Stimulated activated CD4-positive, alpha-beta T cell treated with anti-CD3 and anti-CD28 coated beads, Interleukin-15, amount 100 ng/mL, for 48 hours (primary cell): ENCODE data around the gene PRSS38.

ENCODE experiments used
- DNase-seq, 2 donors: peaks; one replicate each; pipeline ENCODE4 v3.0.0-alpha.2; 2020; ENCODE audit warnings: low read depth in 2 of 2

The PRSS38 gene

DNA sequence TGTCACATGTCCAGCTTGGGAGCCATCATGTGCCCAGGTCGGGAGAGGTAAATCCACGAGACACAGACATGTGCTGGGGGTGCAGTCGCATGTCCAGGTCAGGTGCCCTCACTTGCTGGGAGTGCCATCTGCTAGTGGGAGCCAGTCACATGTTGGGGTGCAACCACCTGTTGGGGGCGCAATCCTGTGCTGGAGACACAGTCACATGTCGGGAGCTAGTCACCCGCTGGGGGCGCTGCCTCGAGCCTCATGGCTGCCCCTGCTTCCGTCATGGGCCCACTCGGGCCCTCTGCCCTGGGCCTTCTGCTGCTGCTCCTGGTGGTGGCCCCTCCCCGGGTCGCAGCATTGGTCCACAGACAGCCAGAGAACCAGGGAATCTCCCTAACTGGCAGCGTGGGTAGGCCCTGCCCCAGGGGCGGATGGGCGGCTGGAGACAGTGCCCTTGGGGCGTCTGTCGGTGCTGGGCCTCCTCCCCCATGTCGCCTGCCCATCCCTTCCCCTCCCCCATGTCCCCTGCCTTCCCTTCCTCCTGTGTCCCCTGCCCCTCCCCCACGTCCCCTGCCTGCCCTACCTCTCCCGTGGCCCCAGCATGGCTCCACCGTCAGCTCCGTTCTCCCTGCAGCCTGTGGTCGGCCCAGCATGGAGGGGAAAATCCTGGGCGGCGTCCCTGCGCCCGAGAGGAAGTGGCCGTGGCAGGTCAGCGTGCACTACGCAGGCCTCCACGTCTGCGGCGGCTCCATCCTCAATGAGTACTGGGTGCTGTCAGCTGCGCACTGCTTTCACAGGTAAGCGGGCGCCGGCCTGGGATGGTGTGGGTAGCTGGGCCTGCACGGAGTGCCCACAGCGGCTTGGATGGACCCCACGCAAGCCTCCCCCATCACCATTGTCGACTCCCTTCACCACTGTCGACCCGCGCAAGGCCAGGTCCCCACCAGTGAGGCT, at the start of gene PRSS38:
Gene PRSS38 (plus strand): TSS at position 208 of the 942 bp plus-strand sequence. CDS start 42 bp downstream, at position 250.
- no peak for DNase-seq

DNA sequence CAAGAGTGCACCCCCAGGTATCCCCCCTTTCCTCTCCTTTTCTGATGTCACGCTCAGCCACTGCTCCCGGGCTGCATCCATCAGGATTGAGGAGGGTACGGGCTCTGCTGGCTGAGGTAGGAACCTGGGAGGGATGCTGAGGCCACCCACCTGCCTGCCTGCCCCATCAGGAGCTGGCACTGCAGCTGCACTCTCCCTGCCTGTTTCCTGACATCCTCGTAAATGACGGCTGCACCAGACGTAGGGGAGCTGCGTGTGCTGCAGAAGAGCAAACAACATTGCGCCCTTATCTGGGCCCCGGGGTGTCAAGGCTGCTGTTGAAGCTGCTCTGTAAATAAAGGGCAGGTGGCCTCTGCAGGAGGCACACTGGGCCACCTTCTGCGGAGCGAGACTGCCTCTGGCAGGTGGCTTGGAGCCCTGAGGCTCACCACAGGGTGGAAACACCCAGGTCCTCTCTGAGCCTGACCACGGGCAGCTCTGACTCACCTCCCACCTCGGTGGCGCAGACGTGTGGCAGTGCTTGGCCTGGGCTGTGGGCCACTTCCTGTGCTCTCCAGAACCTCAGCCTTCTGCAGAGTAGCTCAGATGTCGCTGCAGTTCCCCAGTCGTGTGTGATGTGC, 49.4 kb upstream of the PRSS38 start:
- DNase-seq, result peak; percentile 44 to 58

DNA sequence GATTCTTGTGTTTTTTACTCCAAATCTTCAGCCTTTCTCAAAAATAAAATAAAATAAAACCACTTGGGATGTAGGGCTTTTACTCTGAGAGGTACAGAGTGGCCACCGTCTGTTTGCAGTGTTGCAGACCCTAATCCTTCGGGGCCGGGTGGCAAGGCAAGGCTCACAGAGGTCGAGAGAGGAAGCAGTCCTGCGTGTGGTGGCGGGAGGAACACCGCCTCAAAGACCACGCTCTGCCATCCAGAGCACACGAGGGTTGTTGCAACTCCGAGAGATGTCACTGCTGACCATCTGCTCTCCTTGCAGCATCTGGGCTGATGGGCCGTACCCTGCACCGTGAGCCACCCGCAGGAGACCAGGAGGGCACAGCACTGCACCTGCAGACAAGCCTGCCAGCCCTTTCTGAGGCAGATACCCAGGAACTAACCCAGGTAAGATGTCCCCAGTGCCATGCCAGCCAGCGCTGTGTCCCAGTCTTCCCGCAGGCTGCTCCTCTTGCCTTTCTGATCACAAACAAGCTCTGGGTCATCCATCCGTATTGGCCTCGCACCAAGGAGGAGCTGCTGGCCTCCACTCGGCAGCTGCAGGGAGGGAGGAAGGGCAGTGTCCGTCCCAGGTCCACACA, 48.7 kb upstream of the PRSS38 start:
- no peak for DNase-seq

DNA sequence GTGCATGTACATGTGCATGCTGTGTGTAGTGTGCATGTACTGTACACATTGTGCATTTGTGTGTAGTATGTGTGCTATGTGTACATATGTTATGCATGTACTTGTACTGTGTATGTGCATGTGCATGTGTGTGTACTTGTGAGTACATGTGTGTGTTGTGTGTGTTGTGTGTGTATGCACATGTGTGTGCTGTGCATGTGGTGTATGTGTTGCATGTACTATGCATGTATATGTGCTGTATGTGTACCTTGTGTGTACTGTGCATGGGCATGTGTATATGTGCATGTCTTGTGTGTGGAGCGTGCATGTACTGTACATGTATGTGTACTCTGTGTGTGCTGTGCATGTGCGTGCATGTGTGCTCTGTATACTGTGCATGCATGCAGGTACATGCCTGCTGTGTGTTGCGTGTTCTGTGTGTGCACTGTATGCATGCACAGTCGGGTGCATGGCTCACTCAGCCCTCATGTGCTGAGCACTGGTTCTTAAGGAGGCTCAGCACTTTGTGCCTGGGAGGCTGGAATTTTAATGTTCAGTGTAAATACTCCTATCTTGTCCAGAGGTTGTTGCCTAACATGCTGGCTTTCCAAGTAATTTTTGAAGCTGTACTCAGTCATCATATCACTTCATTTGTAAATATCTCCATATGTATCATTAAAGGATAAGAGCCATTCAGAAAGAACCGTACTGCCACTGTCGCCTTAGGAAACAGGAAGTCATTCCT, 47.9 kb upstream of the PRSS38 start:
- DNase-seq, result no peak

DNA sequence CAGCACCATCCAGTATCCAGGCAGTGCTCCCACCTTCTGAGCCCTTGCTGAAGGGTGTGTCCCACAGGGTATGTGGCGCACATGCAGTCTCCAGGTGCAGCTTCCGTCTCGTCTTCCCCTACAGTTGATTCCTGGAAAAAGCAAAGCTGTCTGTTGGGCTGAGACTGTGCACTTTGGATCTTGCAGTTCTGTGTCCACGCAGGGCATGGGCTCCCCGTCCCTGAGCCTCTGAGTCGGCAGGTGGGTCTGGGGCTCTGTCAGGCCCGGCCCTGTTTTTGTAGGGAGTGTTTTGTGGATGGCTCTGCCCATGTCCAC, 47.4 kb upstream of the PRSS38 start:
- DNase-seq, result no peak

DNA sequence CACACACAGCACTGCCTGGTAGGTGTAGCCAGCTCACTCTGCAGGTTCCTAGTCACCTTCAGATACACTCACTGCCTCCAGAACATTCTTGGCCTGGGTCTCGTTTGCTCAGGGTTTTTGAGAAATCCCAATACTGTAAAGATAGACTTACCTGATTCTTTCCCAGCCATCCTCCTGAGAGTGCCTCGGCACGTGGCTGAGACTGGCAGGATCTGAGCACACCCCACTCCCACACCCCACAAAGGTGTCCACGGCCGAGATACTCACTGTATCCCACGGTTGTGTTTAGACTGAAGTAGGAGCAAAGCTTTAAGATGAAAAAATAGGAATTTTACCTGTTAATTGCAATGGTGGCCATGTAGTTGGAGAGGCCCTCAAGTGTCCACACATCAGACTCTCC, 46.8 kb upstream of the PRSS38 start:
- DNase-seq, result no peak

DNA sequence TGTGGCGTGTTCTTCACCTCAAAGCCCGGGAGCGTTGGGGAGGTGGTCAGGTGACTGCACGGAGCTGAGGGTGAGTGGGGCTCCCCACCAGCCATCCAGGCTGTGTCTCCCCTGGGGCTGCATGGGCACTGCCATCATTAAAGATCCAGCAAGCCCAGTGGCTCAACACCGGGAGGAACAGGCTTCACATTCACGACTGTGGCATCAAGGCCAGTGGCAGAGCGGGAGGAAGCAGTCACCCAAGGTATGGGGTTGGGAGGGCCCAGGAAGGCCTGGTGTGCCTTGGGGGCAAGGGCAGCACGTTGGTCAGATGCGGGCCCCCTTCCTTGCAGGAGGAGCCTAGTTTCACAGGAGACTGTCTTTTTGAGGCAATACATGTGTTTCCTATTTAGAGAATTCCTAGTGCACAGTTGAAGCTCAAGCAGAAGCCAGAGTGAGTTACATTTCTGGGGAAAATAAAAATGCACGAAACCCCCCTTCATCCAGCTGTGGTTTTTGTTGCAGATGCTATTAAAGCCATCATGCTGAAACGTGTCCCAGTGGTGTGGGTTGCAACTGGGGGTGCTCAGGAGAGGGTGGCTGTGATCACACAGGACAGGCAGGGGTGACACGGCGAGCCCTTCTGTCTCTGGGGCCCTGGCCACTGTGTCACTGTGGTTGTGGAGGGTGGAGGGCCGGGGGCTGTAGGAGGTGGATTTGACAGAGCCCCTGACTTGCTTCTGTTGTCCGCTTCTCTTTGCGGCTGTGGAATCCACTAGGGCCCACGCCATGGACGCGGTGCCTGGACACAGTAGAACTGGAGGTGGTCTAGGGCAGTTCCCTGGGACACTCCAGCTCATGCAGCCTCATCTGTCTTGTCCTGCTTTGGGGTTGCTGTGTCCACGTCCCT, 46.2 kb upstream of the PRSS38 start:
- no peak for DNase-seq

DNA sequence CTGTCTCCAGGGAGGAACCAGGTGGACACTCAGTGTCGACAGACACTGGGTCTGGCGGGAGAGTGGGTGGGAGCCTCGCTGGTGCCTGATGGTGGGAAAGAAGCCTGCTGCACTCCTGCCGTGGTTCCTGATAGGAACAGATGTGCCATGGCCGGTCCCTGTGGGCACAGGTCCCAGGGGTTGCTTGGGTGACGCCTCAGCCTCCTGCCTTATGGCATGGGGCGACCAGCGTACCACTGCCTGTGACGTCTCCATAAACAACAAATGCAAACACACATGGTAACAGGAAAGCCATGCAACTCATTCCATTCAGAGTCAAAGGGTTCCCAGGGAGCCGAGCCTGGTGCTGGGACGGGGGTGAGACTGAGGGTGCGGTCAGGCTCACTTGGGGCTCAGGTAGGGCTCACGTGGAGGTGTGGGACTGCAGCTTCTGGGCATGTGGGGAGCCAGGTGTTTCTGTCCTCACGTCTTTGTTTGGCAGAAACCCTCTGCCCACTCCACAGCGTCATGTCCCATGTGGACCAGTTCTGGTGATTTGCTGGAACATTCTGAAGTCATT, 45.5 kb upstream of the PRSS38 start:
- DNase-seq, result no peak

DNA sequence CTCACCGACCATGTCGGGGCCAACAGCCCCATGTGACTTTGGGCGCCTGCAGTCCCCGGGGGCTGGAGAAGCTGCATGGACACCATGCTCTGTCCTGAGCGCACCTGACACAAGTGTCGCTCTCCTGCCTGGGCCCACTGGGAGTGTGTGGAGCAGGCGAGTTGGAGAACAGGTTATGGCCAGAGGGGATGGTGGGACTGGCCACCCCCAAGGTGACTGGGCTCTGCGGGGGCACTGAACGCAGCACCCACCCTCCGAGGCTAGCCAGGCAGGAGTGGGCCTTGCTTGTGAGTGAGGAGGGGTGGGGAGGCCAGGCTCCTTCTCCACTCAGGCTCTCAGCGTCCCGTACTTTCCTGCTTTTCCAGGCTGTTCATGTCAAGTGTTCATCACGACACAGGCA, 44.7 kb upstream of the PRSS38 start:
- no peak for DNase-seq

DNA sequence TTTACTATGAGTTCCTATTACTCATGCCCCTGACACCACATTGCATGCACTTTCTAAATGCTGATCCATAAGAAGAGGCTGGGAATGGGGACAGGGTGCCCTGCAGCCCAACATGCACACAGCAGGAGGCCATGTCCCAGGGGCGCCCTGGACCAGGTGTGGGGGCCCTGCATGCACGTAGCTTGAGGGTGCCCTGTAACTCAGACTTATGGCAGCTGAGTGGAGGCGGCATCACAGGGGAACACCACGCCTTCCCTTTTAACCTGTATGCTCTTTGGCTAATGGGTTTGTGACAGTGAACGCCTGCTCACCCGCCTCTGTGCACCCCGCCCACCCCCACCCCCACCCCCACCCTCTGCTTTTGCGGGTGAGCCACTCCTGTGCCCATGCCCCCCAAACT, 44.1 kb upstream of the PRSS38 start:
- no peak for DNase-seq

DNA sequence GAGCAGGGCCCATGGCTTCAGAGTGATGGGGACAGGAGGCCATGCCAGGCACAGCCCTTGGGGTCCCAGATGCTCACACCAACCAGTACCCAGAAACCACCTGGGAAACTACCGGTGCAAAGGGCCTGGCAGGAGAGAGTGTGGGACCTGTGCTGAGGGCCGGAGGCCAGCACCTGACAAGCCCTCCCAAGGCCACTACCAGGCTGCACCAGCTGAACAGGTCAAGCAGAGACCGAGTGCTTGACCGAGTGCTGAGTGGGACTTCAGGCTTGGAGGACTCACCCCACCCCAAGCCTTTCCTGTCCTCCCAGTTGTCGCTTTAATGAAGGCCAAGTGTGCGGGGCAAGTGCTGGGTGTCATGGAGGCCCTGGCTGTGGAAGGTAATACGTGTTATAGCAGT, 43.7 kb upstream of the PRSS38 start:
- DNase-seq, result no peak

DNA sequence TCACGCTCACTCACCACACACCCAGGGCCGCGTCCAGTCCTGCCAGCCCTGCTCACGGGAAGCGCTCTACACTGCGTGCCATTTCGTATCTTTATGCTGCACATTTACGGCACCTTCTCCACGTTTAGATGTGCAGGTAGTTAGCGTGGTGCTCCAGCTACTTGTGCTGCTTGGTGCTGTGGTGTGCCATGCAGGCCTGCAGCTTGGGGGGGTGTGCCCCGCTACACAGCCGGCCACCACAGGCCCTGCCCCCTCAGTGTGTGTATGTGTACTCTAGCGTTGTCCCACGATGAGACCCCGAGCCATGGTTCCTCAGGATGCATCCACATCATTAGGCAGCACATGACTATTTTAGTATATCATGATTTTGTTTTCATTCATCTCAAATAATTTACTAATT, 41.9 kb upstream of the PRSS38 start:
- no peak for DNase-seq

DNA sequence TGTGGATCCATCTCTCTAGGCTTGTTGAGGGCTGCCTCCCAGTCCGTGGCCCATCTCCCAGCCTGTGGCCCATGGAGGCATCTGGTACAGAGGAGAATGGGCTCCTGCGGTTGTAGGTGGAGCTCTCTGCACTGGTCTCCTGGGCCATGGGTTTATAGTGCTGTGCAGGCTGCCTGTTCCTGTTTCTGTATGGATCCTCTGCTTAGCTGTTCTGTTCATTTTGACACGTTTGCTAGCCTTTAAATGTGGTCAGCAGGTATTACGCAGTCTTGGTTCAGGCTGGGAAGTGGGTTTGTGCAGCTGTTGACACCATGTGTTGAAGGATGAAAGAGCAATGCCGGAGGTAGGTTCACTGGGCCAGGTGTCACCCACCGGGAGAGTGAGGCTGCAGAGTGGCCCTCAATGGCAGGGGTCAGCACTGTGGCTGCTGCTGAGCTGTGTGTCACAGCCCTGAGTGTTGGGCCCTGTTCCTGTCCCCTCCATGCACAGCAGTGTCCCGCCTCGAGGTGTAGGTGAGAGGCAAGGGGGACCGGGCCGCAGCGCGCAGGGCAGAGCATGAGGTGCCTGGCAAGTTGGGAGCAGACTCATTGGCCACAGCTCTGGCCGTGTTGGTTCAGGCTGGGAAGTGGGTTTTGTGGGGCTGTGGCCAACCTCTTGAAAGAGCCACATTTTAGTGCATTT, 41.3 kb upstream of the PRSS38 start:
- DNase-seq, result no peak

DNA sequence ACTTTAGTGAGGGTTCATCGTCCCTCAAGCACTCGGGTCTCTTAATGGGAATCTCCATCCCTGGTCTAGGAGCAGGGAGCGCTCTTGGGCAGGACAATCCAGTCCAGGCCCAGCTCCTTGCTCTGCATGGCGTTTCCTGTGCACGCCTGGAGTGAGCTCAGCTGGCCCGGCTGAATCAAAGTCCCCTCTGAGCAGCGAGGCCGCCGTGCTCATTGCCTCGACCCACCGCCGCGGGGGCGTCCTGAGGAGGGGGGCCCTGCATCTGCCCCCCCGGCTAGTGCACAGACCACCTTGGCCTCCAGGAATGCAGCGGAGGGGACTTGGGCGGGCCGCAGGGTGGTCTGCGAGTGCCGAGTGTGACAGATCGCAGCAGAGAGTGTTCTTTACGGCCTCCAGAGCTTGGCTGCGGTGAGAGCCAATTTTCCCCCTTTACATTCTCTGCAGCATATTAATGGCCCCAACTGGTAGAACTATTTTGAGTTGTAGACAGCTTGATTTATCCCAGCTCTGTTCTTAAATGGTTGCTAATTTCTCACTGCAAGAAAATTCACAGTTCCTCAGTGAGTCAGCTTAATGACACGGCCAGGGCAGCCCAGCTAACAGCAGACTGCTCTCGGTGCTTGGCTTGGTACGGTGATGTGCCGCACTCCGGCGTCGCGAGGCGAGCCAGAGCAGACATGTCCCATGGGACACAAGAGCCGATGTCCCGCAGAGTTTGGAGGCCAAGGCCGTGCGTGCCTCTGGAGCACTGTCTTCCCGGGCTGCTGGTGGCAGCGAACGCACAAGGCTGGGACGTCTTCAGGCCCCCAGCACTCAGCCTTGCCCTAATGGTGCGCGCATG, 40.4 kb upstream of the PRSS38 start:
- no peak for DNase-seq

DNA sequence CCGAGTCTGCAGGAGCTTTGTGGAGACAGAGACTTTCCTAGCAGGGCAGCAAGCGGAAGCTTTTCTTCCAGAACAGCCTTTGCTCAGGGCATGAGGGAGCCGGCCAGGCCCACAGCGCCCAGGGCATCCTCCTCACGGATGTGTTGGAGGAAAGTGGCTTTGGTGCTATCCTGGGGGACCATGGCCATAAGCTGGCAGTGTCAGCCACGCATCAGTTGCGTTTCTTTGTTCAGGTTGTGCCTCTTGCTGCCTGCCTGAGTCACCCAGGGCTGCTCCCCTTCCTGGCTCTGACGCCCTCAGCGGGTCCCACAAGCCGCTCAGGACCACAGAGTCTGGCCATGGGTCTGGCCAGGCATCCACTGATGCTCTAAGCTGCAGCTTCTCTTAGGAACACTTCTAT, 39.6 kb upstream of the PRSS38 start:
- DNase-seq, result no peak

DNA sequence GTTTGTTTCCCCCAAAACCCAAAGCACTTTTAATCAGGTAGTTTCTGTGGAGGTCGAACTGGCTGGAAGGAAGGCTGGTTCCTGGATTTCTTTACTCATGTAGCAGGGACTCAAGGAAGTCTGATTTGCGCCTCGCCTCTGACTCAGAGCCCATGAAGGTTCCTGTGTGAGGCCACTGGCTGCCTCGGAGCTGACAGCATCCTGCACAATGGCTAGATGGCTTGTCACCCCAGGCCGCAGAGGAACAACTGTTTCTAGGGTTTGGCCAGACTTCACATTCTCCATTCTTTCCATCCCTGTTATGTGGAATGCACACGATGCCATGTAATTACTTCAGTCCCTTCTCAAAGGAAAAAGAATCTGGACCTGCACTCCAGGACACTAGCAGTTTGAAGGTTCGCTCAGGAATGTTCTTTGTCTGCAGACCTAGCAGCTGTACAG, 39.1 kb upstream of the PRSS38 start:
- no peak for DNase-seq

DNA sequence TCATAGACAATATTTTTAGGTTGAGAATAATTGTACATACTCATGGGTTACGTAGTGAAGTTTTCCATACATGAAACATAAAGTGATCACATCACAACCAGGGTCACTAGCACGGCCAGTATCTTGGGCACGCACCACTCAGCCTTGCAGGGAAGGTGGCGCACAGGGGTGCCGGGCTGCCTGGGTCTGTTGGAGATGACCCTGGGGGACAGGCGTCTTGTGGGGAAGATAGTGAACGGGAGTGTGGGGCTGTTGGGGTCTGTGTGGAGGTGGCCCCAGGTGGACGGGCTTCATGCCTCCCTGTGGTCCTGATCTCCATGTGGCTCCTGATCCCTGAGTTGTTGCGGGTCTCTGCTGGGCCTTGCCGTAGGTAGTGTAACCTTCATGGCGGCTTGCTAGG, 38.3 kb upstream of the PRSS38 start:
- no peak for DNase-seq

DNA sequence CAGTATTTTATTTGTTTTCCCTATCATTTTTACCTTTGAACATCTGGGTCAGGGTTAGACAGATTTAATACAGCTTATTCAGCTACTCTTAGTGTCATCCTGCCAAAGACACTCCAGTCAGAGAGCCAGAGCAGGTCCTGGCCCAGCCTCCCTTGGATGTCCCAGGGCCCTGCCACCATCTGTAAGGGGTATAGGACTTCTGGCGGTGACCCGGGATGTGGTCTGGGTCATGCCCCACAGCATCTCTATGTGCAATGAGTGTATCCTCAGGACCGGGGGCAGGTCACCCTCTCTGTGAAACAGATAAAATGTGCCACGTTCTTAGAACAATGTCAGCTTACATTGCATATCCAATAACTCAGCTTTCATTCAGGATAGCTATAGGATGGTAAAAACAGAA, 37.8 kb upstream of the PRSS38 start:
- no peak for DNase-seq

DNA sequence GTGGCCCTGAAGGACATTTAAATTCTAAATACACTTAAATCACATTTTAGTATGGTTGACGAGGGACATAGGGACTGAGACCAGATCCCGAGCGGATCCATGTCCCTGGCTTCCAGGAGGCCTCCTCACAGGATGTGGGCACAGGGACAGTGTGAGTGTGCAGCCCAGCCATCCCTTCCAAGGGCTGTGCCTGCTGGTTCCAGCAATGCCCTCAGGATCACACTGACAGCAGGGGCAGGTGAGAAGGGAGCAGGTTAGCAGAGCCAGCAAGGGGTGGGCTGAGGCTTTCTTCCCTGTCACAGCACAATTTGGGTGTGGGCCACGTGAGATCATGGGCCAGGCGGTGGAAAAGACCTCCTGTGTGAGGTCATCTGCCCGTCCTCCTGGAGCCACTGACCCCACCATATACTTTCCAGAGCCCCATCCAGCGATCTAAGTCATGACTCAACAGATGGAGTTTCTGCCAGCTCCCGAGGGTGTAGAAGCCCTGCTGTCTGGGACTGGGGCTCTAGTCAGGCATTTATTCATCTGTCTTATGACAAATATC, 37.0 kb upstream of the PRSS38 start:
- no peak for DNase-seq
